Mesothelial cell of epicardium (in vitro differentiated cells): ENCODE data around the gene EME1. TPM values are rescaled to one million over a fixed set of nuclear protein-coding genes. Genes with fewer than 3 reads are reported as not detected.
"Not testable (repeated sequence)": the region's sequence is repeated elsewhere in the genome, so short reads cannot be mapped to it uniquely, and the experiment has no call there.

Experiments
- DNase-seq, 2 experiments: peaks; one replicate each; pipeline ENCODE4 v3.0.0; 2021; ENCODE audit warnings: low spot score in 2 of 2; ENCODE audit not compliant: unreplicated experiment in 2 of 2
- H3K27ac Mint-ChIP-seq: 2 replicates; pipeline ENCODE4 v1.8.0; 2021; ENCODE audit warnings: mixed read lengths
- H3K27me3 Mint-ChIP-seq: 2 replicates; pipeline ENCODE4 v1.8.0; 2021; ENCODE audit warnings: low read depth, mixed read lengths
- H3K36me3 Mint-ChIP-seq: 2 replicates; pipeline ENCODE4 v1.8.0; 2021; ENCODE audit warnings: mixed read lengths
- H3K4me1 Mint-ChIP-seq: 2 replicates; pipeline ENCODE4 v1.8.0; 2021; ENCODE audit warnings: mixed read lengths
- H3K4me3 Mint-ChIP-seq: 2 replicates; pipeline ENCODE4 v1.8.0; 2021; ENCODE audit warnings: mild to moderate bottlenecking, moderate library complexity, mixed read lengths
- H3K9me3 Mint-ChIP-seq: 2 replicates; pipeline ENCODE4 v1.8.0; 2021; ENCODE audit warnings: mixed read lengths
- total RNA-seq: library from RNA; stranded (reverse); gene quantifications from 3 replicates; pipeline ENCODE4 v1.2.1, GENCODE V29; 2021
- TF ChIP-seq, protein P1 (sequence below): fragments of 200-600 bp; sonication (generic); IDR thresholded peaks from one replicate; pipeline ENCODE4 v1.5.0; 2021; ENCODE audit warnings: antibody characterized with exemption; ENCODE audit not compliant: unreplicated experiment

EME1 gene
- total RNA-seq, 1 donor from 2014 or later = 11.6 TPM

DNA sequence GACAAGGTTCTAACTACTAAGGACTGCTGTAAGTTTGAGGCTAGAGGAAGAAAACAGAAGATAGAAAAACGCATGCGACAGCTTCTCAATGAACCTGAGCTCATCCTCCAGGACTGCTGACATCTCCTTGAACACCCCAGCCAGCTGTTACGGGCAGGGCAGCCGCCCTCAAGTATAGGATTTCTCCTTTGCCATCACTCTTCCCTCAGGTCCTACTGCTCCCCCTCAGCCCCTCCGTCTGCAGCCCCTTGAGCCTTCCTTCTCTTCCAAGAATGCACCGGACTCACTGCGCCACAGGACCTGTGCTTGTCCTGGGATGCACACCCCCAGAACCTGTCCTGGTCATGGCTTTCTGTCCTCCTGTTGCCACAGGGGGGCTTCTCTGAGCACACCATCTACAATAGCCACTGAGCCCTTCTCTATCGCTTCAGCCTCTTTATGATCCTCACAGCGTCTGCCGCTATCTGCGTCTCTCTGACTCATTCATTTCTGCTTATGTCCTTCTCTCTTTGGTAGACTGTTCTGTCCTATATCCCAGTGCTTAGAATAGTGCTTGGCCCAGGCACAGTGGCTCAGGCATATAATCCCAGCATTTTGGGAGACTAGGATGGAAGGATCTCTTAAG, 42.8 kb upstream of the EME1 start:
- TF ChIP-seq, protein P1, sequence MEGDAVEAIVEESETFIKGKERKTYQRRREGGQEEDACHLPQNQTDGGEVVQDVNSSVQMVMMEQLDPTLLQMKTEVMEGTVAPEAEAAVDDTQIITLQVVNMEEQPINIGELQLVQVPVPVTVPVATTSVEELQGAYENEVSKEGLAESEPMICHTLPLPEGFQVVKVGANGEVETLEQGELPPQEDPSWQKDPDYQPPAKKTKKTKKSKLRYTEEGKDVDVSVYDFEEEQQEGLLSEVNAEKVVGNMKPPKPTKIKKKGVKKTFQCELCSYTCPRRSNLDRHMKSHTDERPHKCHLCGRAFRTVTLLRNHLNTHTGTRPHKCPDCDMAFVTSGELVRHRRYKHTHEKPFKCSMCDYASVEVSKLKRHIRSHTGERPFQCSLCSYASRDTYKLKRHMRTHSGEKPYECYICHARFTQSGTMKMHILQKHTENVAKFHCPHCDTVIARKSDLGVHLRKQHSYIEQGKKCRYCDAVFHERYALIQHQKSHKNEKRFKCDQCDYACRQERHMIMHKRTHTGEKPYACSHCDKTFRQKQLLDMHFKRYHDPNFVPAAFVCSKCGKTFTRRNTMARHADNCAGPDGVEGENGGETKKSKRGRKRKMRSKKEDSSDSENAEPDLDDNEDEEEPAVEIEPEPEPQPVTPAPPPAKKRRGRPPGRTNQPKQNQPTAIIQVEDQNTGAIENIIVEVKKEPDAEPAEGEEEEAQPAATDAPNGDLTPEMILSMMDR = no peak
- no peak overlapping the region for H3K4me3 Mint-ChIP-seq
- H3K27me3 Mint-ChIP-seq = no peaks in the 10 kb centered on the region
- H3K36me3 Mint-ChIP-seq = no peaks in the 10 kb centered on the region
- DNase-seq = no peak
- no peak overlapping the region for H3K27ac Mint-ChIP-seq
- peaks cover 3% of the 10 kb centered on the region for H3K4me1 Mint-ChIP-seq
- no peaks in the 10 kb centered on the region for H3K9me3 Mint-ChIP-seq

DNA sequence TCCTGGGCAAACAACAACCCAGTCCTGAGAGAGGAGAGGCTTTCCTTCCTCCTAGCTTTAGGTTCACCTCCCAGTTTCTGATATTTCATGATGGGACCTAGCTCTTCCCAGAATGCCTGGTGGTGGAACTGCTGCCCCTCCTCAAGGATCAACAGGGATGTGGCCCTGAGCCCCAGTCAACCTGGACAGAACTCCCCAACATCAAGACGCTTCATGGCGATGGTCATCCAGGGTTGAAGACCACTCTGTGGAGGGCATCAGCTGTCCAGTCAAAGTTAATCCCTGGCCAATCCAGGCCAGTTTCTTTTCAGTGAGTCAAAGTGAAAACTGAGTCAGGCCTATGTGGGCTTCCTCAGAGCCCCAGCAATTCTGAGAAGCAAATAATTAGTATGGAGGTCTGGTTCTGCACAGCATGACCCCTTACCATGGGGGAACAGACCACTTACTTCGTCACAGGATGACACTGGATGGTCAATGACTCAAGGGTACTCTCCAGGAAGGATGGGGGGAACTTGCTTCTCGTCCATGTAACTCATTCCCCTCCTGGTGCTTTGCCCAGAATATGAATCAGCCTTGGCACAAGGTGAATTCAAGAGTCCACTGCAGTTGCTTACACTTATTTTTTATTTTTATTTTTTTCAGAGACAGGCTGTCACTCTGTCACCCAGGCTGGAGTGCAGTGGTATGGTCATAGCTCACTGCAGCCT, 41.8 kb upstream of the EME1 start:
- Mint-ChIP-seq H3K4me1 (peaks cover 3% of the 10 kb centered on the region), H3K27ac (no peak overlapping the region), H3K36me3 (no peaks in the 10 kb centered on the region), H3K4me3 (no peak overlapping the region), H3K9me3 (no peaks in the 10 kb centered on the region), H3K27me3 (no peaks in the 10 kb centered on the region)
- no peak for DNase-seq
- TF ChIP-seq, protein P1 = no peak

- H3K9me3 Mint-ChIP-seq = no peaks in the 10 kb centered on the region
- H3K27ac Mint-ChIP-seq = no peak overlapping the region
- DNase-seq = no peak
- H3K36me3 Mint-ChIP-seq = no peaks in the 10 kb centered on the region
- peaks cover 3% of the 10 kb centered on the region for H3K4me1 Mint-ChIP-seq
- TF ChIP-seq, protein P1 = no peak
- H3K27me3 Mint-ChIP-seq = no peaks in the 10 kb centered on the region
- no peak overlapping the region for H3K4me3 Mint-ChIP-seq
Observed at GRCh38 chr17:50332196-50332595, 40.8 kb upstream of the EME1 start.

- H3K4me3 Mint-ChIP-seq, DNase-seq, H3K9me3 Mint-ChIP-seq, H3K27me3 Mint-ChIP-seq, H3K4me1 Mint-ChIP-seq, H3K36me3 Mint-ChIP-seq: not testable (repeated sequence)
- H3K27ac Mint-ChIP-seq = peak overlapping the region; percentile 47
Observed at GRCh38 chr17:50333291-50334057, 39.6 kb upstream of the EME1 start.

GRCh38 chr17:50337956-50338355, 35.1 kb upstream of the EME1 start:
- H3K4me3 Mint-ChIP-seq = no peak overlapping the region
- TF ChIP-seq, protein P1 = no peak
- DNase-seq = no peak
- peaks cover 13% of the 10 kb centered on the region for H3K9me3 Mint-ChIP-seq
- H3K36me3 Mint-ChIP-seq = no peaks in the 10 kb centered on the region
- peaks cover 3% of the 10 kb centered on the region for H3K4me1 Mint-ChIP-seq
- no peaks in the 10 kb centered on the region for H3K27me3 Mint-ChIP-seq
- no peak overlapping the region for H3K27ac Mint-ChIP-seq

- Mint-ChIP-seq H3K27ac (no peak overlapping the region), H3K4me1 (no peaks in the 10 kb centered on the region), H3K9me3 (peaks cover 13% of the 10 kb centered on the region), H3K36me3 (no peaks in the 10 kb centered on the region), H3K27me3 (no peaks in the 10 kb centered on the region), H3K4me3 (no peak overlapping the region)
- DNase-seq = no peak
- TF ChIP-seq, protein P1 = no peak
Observed at GRCh38 chr17:50338645-50339044, 34.4 kb upstream of the EME1 start.
